Activated CD8-positive, alpha-beta memory T cell treated with anti-CD3 and anti-CD28 coated beads, Interleukin-2, amount 10 ng/mL, durations not matched to agents 7 days and 5 days (primary cell): ENCODE data around the gene SYCN. TPM values are rescaled to one million over a fixed set of nuclear protein-coding genes. Genes with fewer than 3 reads are reported as not detected.
A peak's percentile ranks its signal among the peaks of the same experiment; 100 is the strongest.
"Not testable (repeated sequence)": the region's sequence is repeated elsewhere in the genome, so short reads cannot be mapped to it uniquely, and the experiment has no call there.

Source experiments
- ATAC-seq: fragments of 150-1000 bp; cut with Tn5 transposase; one replicate; pipeline ENCODE4 v1.10.0; 2021; ENCODE audit warnings: moderate library complexity
- CTCF ChIA-PET: fragments of 350-600 bp; sonication (Branson Sonifier 250); formaldehyde crosslinking; loops from one replicate; lab custom pipeline; 2021; ENCODE audit warnings: antibody characterized with exemption; lab: Charles Lee
- DNase-seq: peaks from one replicate; pipeline ENCODE4 v3.0.0-alpha.2; 2020
- H3K27ac Mint-ChIP-seq: one replicate; pipeline ENCODE4 v1.8.0; 2021; ENCODE audit warnings: mild to moderate bottlenecking, mixed read lengths
- H3K27me3 Mint-ChIP-seq: one replicate; pipeline ENCODE4 v1.8.0; 2021; ENCODE audit warnings: mixed read lengths
- H3K36me3 Mint-ChIP-seq: one replicate; pipeline ENCODE4 v1.8.0; 2021; ENCODE audit warnings: mild to moderate bottlenecking, mixed read lengths
- H3K4me1 Mint-ChIP-seq: one replicate; pipeline ENCODE4 v1.8.0; 2021; ENCODE audit warnings: mixed read lengths
- H3K4me3 Mint-ChIP-seq: one replicate; pipeline ENCODE4 v1.8.0; 2021; ENCODE audit warnings: mild to moderate bottlenecking, moderate library complexity, mixed read lengths
- H3K9me3 Mint-ChIP-seq: one replicate; pipeline ENCODE4 v1.8.0; 2022; ENCODE audit warnings: low read depth, mixed read lengths
- total RNA-seq, 2 experiments: library from RNA; stranded (reverse); gene quantifications; one replicate each; pipeline ENCODE4 v1.2.3, GENCODE V29; 2021

SYCN gene
- total RNA-seq, 2 experiments from 2014 or later = not detected

DNA sequence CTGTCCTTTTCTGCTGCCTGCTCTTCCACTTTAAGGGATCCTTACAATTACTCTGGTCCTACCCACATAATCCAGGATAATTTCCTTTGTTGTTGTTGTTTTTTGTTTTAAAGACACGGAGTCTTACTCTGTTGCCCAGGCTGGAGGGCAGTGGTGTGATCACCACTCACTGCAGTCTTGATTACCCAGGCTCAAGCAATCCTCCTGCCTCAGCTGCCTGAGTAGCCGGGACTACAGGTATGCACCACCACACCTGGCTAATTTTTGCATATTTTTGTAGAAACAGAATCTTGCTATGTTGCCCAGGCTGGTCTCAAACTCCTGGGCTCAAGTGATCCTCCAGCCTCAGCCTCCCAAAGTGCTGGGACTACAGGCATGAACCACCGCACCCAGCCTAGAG is 11.3 kb upstream of the SYCN start:
- H3K4me1 Mint-ChIP-seq, H3K36me3 Mint-ChIP-seq, H3K4me3 Mint-ChIP-seq, DNase-seq, H3K9me3 Mint-ChIP-seq, H3K27ac Mint-ChIP-seq, ATAC-seq: not testable (repeated sequence)
- peaks cover 15% of the 10 kb centered on the region for H3K27me3 Mint-ChIP-seq
- CTCF ChIA-PET = interaction anchor here (4.8 kb wide), 1 partner anchor 112 kb away, joined by 40 read pairs; no protein-coding TSS in a partner anchor

DNA sequence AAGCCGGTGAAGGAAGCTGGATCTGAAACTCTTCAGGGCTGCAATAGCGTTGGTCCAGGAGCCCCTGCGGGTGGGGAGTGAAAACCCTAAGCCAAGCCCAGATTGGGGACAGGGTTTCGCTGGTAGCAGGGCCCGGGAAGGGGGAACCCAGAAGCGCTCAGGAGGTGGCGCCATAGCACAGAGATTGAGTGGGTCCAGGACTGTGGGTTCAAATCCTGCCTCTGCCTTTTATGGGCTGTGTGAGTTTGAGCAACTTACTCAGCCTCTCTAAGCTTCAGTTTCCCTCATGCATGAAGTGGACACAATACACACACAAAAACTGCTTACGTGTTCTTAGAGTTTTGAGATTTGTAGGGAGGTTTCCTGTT is 8.3 kb upstream of the SYCN start:
- CTCF ChIA-PET = interaction anchor here (0.7 to 4.8 kb wide), 7 partner anchors 19 to 294 kb away, joined by 3 to 40 read pairs (median 3); no protein-coding TSS in a partner anchor
- Mint-ChIP-seq H3K36me3 (no peaks in the 10 kb centered on the region), H3K27ac (no peak overlapping the region), H3K4me1 (no peaks in the 10 kb centered on the region), H3K4me3 (no peak overlapping the region), H3K9me3 (no peaks in the 10 kb centered on the region), H3K27me3 (peaks cover 7% of the 10 kb centered on the region)
- peak; percentile 92 for ATAC-seq
- peak; percentile 75 for DNase-seq

DNA sequence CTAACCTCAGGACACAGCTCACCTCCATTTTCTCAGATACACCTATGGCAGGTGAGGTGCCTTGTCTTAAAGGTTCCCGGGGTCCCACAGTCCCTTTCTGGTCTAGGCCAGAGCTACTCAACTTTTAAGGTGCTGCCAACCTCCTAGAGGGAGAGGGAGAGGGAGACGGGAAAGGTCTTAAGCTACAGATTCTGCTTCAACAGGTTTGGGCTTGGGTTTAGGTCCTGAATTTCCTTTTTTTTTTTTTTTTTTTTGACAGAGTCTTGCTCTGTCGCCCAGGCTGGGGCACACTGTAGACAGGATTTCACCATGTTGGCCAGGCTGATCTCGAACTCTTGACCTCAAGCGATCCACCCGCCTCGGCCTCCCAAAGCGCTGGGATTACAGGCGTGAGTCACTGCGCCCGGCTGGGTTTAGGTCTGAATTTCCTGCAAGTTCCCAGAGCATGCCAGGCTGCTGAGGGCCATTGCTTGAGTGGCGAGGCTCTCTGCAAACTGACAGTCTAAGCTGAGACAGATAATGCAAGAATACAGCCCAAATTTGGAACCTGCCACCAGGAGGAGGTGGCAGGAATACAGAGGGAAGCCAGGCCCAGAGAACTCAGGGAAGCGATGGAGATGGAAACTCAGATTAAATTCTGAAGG is 7.8 kb upstream of the SYCN start:
- Mint-ChIP-seq H3K27me3 (peaks cover 3% of the 10 kb centered on the region), H3K9me3 (no peaks in the 10 kb centered on the region), H3K36me3 (no peaks in the 10 kb centered on the region), H3K27ac (no peak overlapping the region), H3K4me3 (no peak overlapping the region), H3K4me1 (no peaks in the 10 kb centered on the region)
- ATAC-seq = no peak
- CTCF ChIA-PET = interaction anchor here (0.7 to 4.8 kb wide), 5 partner anchors 43 to 293 kb away, joined by 3 to 40 read pairs (median 5); no protein-coding TSS in a partner anchor
- no peak for DNase-seq

DNA sequence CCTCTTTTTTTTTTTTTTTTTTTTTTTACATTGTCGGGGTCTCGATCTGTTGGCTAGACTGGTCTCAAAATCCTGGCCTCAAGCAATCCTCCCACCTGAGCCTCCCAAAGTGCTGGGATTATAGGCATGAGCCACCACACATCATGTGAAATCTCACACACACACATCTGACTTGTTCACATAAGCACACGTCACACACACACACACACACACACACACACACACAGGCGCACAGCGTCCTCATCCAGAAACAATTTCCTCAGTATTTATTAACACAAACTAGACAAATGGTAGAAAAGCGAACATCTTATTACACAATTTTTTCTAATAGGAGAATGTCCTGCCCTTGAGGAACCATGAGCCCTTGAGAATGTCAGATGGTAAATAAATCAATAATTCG is 5.1 kb upstream of the SYCN start:
- no peak overlapping the region for H3K27ac Mint-ChIP-seq
- H3K27me3 Mint-ChIP-seq = peaks cover 18% of the 10 kb centered on the region
- no peaks in the 10 kb centered on the region for H3K9me3 Mint-ChIP-seq
- no peaks in the 10 kb centered on the region for H3K36me3 Mint-ChIP-seq
- CTCF ChIA-PET = no interaction called here
- H3K4me3 Mint-ChIP-seq = no peak overlapping the region
- H3K4me1 Mint-ChIP-seq = no peaks in the 10 kb centered on the region
- ATAC-seq (no peak), DNase-seq (no peak)

DNA sequence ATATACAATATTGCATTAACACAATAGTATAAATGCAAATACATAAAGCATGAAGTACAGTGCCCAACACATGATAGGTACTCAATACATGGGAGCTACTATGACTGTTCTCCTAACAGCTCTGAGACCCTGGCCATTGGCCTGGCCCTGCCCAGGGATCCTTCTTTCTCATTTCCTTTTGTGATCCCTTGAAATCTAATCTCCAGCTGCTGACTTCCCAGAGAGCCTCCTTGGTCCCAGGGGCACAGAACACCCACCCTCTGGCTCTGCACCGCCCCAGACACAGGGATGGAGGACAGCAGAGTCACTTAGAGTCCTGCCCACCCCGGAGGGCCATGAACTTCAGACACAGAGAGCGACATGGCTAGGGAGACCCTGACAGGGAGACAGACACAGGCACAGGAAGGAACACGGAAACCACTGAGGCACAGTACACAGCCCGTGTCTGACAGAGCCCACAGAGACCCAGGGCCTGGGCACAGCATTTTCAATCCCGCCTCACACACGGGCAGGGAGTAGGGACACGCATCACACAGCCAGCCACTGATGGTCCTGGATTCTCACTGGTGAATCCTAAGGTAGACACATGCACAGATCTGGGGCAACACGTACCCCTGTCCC is 4.2 kb upstream of the SYCN start:
- no peak for ATAC-seq
- CTCF ChIA-PET = no interaction called here
- DNase-seq = no peak
- no peaks in the 10 kb centered on the region for H3K4me1 Mint-ChIP-seq
- H3K27me3 Mint-ChIP-seq = peaks cover 25% of the 10 kb centered on the region
- no peak overlapping the region for H3K27ac Mint-ChIP-seq
- H3K9me3 Mint-ChIP-seq = no peaks in the 10 kb centered on the region
- H3K36me3 Mint-ChIP-seq = no peaks in the 10 kb centered on the region
- no peak overlapping the region for H3K4me3 Mint-ChIP-seq

DNA sequence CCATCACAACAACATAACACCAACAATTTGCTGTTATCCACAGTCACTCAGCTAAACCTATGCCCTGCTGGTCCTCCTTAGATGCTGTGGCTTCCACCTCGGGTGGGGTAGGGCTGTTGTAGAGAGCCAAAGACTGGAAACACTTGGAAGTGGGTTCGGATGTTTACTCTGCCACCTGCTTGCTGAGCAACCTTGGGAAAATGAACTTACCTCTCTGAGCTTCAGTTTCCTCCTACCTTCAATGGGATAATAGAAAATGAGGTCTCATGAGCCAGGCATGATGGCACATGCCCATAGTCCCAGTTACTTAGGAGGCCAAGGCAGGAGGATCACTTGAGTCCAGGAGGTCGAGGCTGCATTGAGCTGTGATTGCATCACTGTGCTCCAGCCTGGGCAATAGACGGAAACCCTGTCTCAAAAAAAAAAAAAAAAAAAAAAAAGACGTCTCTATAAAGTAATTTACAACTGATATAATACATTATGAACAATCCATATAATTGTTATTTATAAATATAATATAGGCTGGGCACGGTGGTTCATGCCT is 3.3 kb upstream of the SYCN start:
- H3K4me1 Mint-ChIP-seq = no peaks in the 10 kb centered on the region
- H3K27me3 Mint-ChIP-seq = peaks cover 31% of the 10 kb centered on the region
- ATAC-seq (no peak), DNase-seq (no peak)
- H3K27ac Mint-ChIP-seq = no peak overlapping the region
- no peaks in the 10 kb centered on the region for H3K36me3 Mint-ChIP-seq
- CTCF ChIA-PET = interaction anchor here (1.5 kb wide), 1 partner anchor 85 kb away, joined by 4 read pairs; no protein-coding TSS in a partner anchor
- H3K9me3 Mint-ChIP-seq = no peaks in the 10 kb centered on the region
- H3K4me3 Mint-ChIP-seq = no peak overlapping the region

DNA sequence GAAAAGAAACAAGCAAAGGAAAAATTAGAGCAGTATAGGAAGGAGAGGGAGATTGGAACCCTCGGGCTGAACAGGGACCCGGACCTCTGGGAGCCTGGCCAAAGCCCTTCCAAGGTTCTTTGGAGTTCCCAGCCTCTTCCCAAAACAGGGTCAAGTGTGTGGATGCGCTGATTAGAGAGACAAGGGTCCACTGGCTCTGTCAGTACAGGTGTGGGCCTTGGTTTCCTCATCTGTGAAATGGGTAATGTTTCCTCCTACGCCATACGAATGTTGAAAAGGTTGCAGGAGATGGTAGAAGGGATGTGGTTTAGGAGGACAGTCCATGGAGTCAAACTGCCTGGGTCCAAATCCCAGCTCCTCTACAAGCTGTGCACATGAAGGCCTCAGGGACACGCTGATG is 2.1 kb upstream of the SYCN start:
- H3K4me3 Mint-ChIP-seq = no peak overlapping the region
- peaks cover 41% of the 10 kb centered on the region for H3K27me3 Mint-ChIP-seq
- ATAC-seq (no peak), DNase-seq (no peak)
- CTCF ChIA-PET = interaction anchor here (1.4 to 1.5 kb wide), 2 partner anchors 84 to 130 kb away, joined by 3 to 4 read pairs; partner anchors contain the start of gene GMFG
- H3K9me3 Mint-ChIP-seq = no peaks in the 10 kb centered on the region
- no peak overlapping the region for H3K27ac Mint-ChIP-seq
- no peaks in the 10 kb centered on the region for H3K36me3 Mint-ChIP-seq
- no peaks in the 10 kb centered on the region for H3K4me1 Mint-ChIP-seq

DNA sequence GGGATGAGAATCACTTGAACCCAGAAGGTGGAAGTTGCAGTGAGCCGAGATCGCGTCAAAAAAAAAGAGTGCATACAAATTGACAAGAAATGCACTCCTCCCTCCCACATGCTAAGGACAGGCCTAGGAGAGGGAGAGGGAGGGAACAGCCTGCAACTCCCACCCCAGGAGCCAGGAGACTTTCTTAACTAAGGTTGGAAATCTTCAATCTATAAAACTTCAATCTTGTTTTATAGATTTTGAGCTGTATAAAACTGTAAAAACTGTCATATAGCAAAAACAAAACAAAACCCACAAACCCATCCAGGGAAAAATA is 1.3 kb upstream of the SYCN start:
- ATAC-seq (no peak), DNase-seq (no peak)
- Mint-ChIP-seq H3K4me3 (no peak overlapping the region), H3K36me3 (no peaks in the 10 kb centered on the region), H3K27ac (no peak overlapping the region), H3K4me1 (no peaks in the 10 kb centered on the region), H3K9me3 (no peaks in the 10 kb centered on the region), H3K27me3 (peaks cover 49% of the 10 kb centered on the region)
- CTCF ChIA-PET = interaction anchor here (1.4 kb wide), 1 partner anchor 130 kb away, joined by 3 read pairs; the partner anchor contains the start of gene GMFG

DNA sequence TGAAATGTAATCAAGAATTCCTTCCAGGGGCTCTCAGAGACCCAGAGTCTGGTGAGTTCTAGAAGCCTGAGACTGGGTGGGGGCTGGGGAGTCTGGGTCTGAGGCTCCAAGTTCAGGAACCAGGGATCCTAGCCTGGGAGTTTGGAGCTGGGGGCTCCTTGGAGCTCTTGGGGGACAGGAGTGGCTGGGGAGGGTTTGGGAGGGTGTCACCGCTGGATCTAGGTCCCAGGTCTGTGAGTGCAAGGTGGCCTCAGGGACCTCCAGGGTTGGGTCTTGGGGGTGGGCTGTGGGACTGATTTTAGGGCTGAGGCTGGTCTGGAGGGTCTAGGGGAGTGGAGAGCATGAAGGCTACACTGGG is 1.1 kb downstream of the SYCN start:
- no peaks in the 10 kb centered on the region for H3K4me1 Mint-ChIP-seq
- DNase-seq (no peak), ATAC-seq (no peak)
- no peak overlapping the region for H3K27ac Mint-ChIP-seq
- peaks cover 65% of the 10 kb centered on the region for H3K27me3 Mint-ChIP-seq
- H3K4me3 Mint-ChIP-seq = no peak overlapping the region
- no peaks in the 10 kb centered on the region for H3K9me3 Mint-ChIP-seq
- no peaks in the 10 kb centered on the region for H3K36me3 Mint-ChIP-seq
- CTCF ChIA-PET = no interaction called here

DNA sequence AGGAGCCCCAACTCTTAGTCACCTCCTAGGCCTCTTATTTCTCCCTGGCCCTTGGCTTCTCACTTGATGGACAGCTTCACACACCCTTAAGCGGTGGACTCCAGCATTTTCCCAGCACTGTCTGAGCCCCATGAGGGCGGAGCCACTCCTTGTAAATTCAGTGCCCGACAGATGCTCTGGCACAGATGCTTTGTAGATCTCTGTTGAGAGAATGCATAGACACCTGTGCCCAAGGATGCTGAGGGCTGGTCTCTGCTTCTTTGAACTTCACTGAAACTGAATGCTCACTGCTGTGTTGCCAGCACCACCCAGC is 3.3 kb downstream of the SYCN start:
- DNase-seq (no peak), ATAC-seq (no peak)
- no peak overlapping the region for H3K27ac Mint-ChIP-seq
- H3K4me1 Mint-ChIP-seq = peaks cover 9% of the 10 kb centered on the region
- H3K9me3 Mint-ChIP-seq = no peaks in the 10 kb centered on the region
- H3K27me3 Mint-ChIP-seq = peaks cover 81% of the 10 kb centered on the region
- H3K4me3 Mint-ChIP-seq = no peak overlapping the region
- peaks cover 2% of the 10 kb centered on the region for H3K36me3 Mint-ChIP-seq
- CTCF ChIA-PET = no interaction called here

DNA sequence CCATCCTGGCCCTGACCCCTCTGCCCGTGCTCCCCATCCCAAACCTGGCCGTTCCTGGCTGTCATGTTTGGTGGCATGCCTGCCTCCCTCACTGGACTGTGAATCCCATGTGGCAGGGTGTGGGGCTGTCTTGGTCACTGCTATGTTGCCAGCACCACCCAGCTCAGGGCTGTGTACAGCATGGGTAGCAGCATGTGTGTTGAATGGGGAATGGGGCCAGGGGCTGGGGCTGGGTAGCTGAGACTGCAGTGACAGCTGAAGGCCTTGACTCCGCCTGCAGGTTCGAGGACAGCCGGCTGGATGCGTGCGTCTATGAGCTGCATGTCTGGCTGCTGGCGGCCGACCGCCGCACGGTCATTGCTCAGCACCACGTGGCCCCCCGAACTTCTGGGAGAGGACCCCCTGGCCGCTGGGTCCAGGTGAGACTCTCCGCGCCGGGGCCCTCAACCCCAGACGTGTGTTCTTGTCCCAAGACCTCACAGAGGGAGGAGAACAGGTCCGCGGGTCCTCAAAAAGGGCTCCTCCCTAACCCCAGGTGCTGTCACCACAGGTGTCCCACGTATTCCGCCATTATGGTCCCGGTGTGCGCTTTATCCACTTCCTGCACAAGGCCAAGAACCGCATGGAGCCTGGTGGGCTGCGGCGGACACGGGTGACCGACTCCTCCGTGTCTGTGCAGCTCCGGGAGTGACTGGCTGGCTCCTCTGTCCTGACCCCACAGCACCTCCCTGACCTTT is 3.8 kb downstream of the SYCN start:
- no peak for DNase-seq
- Mint-ChIP-seq H3K9me3 (no peaks in the 10 kb centered on the region), H3K36me3 (peaks cover 2% of the 10 kb centered on the region), H3K27ac (no peak overlapping the region), H3K27me3 (peaks cover 81% of the 10 kb centered on the region), H3K4me1 (peaks cover 13% of the 10 kb centered on the region), H3K4me3 (no peak overlapping the region)
- ATAC-seq = no peak
- CTCF ChIA-PET = no interaction called here

DNA sequence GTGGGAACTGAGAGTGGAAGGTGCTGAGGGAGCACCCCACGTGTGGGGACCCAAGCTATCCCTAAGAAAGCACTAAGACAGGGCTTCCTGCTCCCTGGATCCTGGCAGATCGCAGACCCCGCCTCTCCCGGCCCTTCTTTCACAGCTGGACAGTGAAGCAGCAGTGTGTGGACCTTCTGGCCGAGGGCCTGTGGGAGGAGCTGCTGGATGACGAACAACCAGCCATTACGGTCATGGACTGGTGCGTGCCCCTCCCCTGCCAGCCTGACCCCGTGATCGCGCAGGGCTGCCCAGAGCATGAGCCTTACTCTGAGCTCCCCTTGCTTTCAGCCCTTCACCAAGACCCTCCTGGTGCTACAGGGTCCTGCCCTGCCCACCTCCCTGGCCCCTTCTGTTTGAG is 5.0 kb downstream of the SYCN start:
- H3K4me1 Mint-ChIP-seq = peaks cover 13% of the 10 kb centered on the region

DNA sequence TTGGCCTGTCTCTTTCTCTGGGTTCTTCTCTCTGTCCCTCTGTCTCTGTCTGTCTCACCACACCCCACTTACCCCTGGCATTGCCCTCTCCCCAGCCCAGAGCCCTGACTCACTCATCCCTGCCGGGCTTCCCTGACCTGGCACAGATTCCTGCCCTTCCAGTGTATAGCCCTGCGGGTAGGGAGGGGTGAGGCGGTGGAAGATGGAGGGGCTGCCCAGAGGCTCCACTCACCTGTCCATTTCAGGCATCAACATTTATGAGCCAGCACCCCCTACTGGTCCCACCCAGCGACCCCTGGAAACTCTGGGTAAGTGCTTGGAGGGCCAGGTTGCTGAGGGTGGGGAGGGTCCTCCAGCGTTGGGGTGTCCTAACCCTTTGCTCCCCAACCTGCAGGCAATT is 6.3 kb downstream of the SYCN start:
- Mint-ChIP-seq H3K27ac (no peak overlapping the region), H3K4me1 (peaks cover 13% of the 10 kb centered on the region), H3K9me3 (no peaks in the 10 kb centered on the region), H3K36me3 (peaks cover 2% of the 10 kb centered on the region), H3K27me3 (peaks cover 76% of the 10 kb centered on the region), H3K4me3 (no peak overlapping the region)
- CTCF ChIA-PET = interaction anchor here (1.6 kb wide), 1 partner anchor 102 kb away, joined by 3 read pairs; no protein-coding TSS in a partner anchor
- no peak for ATAC-seq
- no peak for DNase-seq

More for the DNA sequence above, 5.0 kb downstream of the SYCN start:
- DNase-seq (no peak), ATAC-seq (no peak)
- Mint-ChIP-seq H3K9me3 (no peaks in the 10 kb centered on the region), H3K27ac (no peak overlapping the region), H3K27me3 (peaks cover 78% of the 10 kb centered on the region), H3K36me3 (peaks cover 2% of the 10 kb centered on the region), H3K4me3 (no peak overlapping the region)
- CTCF ChIA-PET = interaction anchor here (1.0 to 1.6 kb wide), 2 partner anchors 100 to 129 kb away, joined by 3 read pairs; no protein-coding TSS in a partner anchor
